ENCODE data around the gene ATP6V1F.

The ATP6V1F gene

GRCh38 chr7:128836729-128837348, 25.8 kb upstream of the ATP6V1F start:
- TF ChIP-seq YY1 (IDR thresholded peaks at IDR 0.05; ENCODE audit: insufficient read depth, insufficient read length) (no peak), SUZ12 (IDR thresholded peaks at IDR 0.05; ENCODE audit: extremely low read depth, insufficient read depth, insufficient read length) (no peak), ZNF274 (IDR thresholded peaks at IDR 0.05; ENCODE audit: low read depth, low read length) (no peak)
- no peak overlapping the region for H3K4me3 ChIP-seq (ENCODE audit: insufficient read length, low read depth)
- no peak overlapping the region for H3K9ac ChIP-seq (ENCODE audit: insufficient read length, low read depth)
- peaks cover 2% of the 10 kb centered on the region for H3K4me1 ChIP-seq (ENCODE audit: insufficient read depth, insufficient read length)
- no peak for DNase-seq (ENCODE audit: low read depth, low spot score)
- no peaks in the 10 kb centered on the region for H3K27me3 ChIP-seq (ENCODE audit: insufficient read depth, insufficient read length)
- peaks cover 92% of the 10 kb centered on the region for H3K36me3 ChIP-seq (ENCODE audit: insufficient read depth, insufficient read length, low read length)
- no peaks in the 10 kb centered on the region for H3K9me3 ChIP-seq (ENCODE audit: insufficient read depth, low read length)

GRCh38 chr7:128837521-128837921, 25.1 kb upstream of the ATP6V1F start:
- Histone ChIP-seq H3K4me1 (ENCODE audit: insufficient read depth, insufficient read length) (peaks cover 2% of the 10 kb centered on the region), H3K36me3 (ENCODE audit: insufficient read depth, insufficient read length, low read length) (peaks cover 93% of the 10 kb centered on the region)
- TF ChIP-seq SUZ12 (IDR thresholded peaks at IDR 0.05; ENCODE audit: extremely low read depth, insufficient read depth, insufficient read length) (no peak), YY1 (IDR thresholded peaks at IDR 0.05; ENCODE audit: insufficient read depth, insufficient read length) (no peak), ZNF274 (IDR thresholded peaks at IDR 0.05; ENCODE audit: low read depth, low read length) (no peak)

GRCh38 chr7:128838109-128838779, 24.4 kb upstream of the ATP6V1F start:
- H3K36me3 ChIP-seq (ENCODE audit: insufficient read depth, insufficient read length, low read length): peaks cover 94% of the 10 kb centered on the region

More at GRCh38 chr7:128837521-128837921, 25.1 kb upstream of the ATP6V1F start:
- no peaks in the 10 kb centered on the region for H3K27me3 ChIP-seq (ENCODE audit: insufficient read depth, insufficient read length)
- DNase-seq (ENCODE audit: low read depth, low spot score): no peak
- no peaks in the 10 kb centered on the region for H3K9me3 ChIP-seq (ENCODE audit: insufficient read depth, low read length)
- no peak overlapping the region for H3K4me3 ChIP-seq (ENCODE audit: insufficient read length, low read depth)
- H3K9ac ChIP-seq (ENCODE audit: insufficient read length, low read depth): no peak overlapping the region

GRCh38 chr7:128838981-128839731, 23.5 kb upstream of the ATP6V1F start:
- H3K9me3 ChIP-seq (ENCODE audit: insufficient read depth, low read length): no peaks in the 10 kb centered on the region
- H3K27me3 ChIP-seq (ENCODE audit: insufficient read depth, insufficient read length): no peaks in the 10 kb centered on the region
- DNase-seq (ENCODE audit: low read depth, low spot score): no peak
- no peak overlapping the region for H3K9ac ChIP-seq (ENCODE audit: insufficient read length, low read depth)
- H3K4me3 ChIP-seq (ENCODE audit: insufficient read length, low read depth): no peak overlapping the region
- TF ChIP-seq SUZ12 (IDR thresholded peaks at IDR 0.05; ENCODE audit: extremely low read depth, insufficient read depth, insufficient read length) (no peak), ZNF274 (IDR thresholded peaks at IDR 0.05; ENCODE audit: low read depth, low read length) (no peak), YY1 (IDR thresholded peaks at IDR 0.05; ENCODE audit: insufficient read depth, insufficient read length) (no peak)
- no peaks in the 10 kb centered on the region for H3K4me1 ChIP-seq (ENCODE audit: insufficient read depth, insufficient read length)
- H3K36me3 ChIP-seq (ENCODE audit: insufficient read depth, insufficient read length, low read length): peaks cover 99% of the 10 kb centered on the region

More at GRCh38 chr7:128838109-128838779, 24.4 kb upstream of the ATP6V1F start:
- Histone ChIP-seq H3K4me3 (ENCODE audit: insufficient read length, low read depth) (no peak overlapping the region), H3K9me3 (ENCODE audit: insufficient read depth, low read length) (no peaks in the 10 kb centered on the region), H3K4me1 (ENCODE audit: insufficient read depth, insufficient read length) (peaks cover 2% of the 10 kb centered on the region), H3K9ac (ENCODE audit: insufficient read length, low read depth) (no peak overlapping the region), H3K27me3 (ENCODE audit: insufficient read depth, insufficient read length) (no peaks in the 10 kb centered on the region)
- no peak for TF ChIP-seq ZNF274 (IDR thresholded peaks at IDR 0.05; ENCODE audit: low read depth, low read length)
- no peak for DNase-seq (ENCODE audit: low read depth, low spot score)

GRCh38 chr7:128839751-128840177, 22.9 kb upstream of the ATP6V1F start:
- H3K27me3 ChIP-seq (ENCODE audit: insufficient read depth, insufficient read length): no peaks in the 10 kb centered on the region
- H3K4me1 ChIP-seq (ENCODE audit: insufficient read depth, insufficient read length): no peaks in the 10 kb centered on the region
- no peak for TF ChIP-seq SUZ12 (IDR thresholded peaks at IDR 0.05; ENCODE audit: extremely low read depth, insufficient read depth, insufficient read length)
- no peak for TF ChIP-seq YY1 (IDR thresholded peaks at IDR 0.05; ENCODE audit: insufficient read depth, insufficient read length)
- TF ChIP-seq ZNF274 (IDR thresholded peaks at IDR 0.05; ENCODE audit: low read depth, low read length): no peak
- H3K36me3 ChIP-seq (ENCODE audit: insufficient read depth, insufficient read length, low read length): peaks cover 100% of the 10 kb centered on the region
- no peaks in the 10 kb centered on the region for H3K9me3 ChIP-seq (ENCODE audit: insufficient read depth, low read length)
- no peak overlapping the region for H3K9ac ChIP-seq (ENCODE audit: insufficient read length, low read depth)
- H3K4me3 ChIP-seq (ENCODE audit: insufficient read length, low read depth): no peak overlapping the region
- no peak for DNase-seq (ENCODE audit: low read depth, low spot score)

- peaks cover 100% of the 10 kb centered on the region for H3K36me3 ChIP-seq (ENCODE audit: insufficient read depth, insufficient read length, low read length)
- H3K9ac ChIP-seq (ENCODE audit: insufficient read length, low read depth): no peak overlapping the region
- no peaks in the 10 kb centered on the region for H3K27me3 ChIP-seq (ENCODE audit: insufficient read depth, insufficient read length)
- DNase-seq (ENCODE audit: low read depth, low spot score): no peak
- H3K4me1 ChIP-seq (ENCODE audit: insufficient read depth, insufficient read length): no peaks in the 10 kb centered on the region
- H3K4me3 ChIP-seq (ENCODE audit: insufficient read length, low read depth): no peak overlapping the region
- no peaks in the 10 kb centered on the region for H3K9me3 ChIP-seq (ENCODE audit: insufficient read depth, low read length)
- no peak for TF ChIP-seq YY1 (IDR thresholded peaks at IDR 0.05; ENCODE audit: insufficient read depth, insufficient read length)
- no peak for TF ChIP-seq ZNF274 (IDR thresholded peaks at IDR 0.05; ENCODE audit: low read depth, low read length)
- TF ChIP-seq SUZ12 (IDR thresholded peaks at IDR 0.05; ENCODE audit: extremely low read depth, insufficient read depth, insufficient read length): no peak
Observed at GRCh38 chr7:128840326-128841170, 22.1 kb upstream of the ATP6V1F start.
